Measurements from ENCODE around the gene CACNB1.
"Not testable (repeated sequence)": the region's sequence is repeated elsewhere in the genome, so short reads cannot be mapped to it uniquely, and the experiment has no call there.

CACNB1 gene

GRCh38 chr17:39139161-39139511, 58.3 kb downstream of the CACNB1 start:
- Histone ChIP-seq H3K9me3 (ENCODE audit: control insufficient read depth in 2 of 2, low read length in 2 of 2) (no peaks in the 10 kb centered on the region), H3K9ac (ENCODE audit: low read length in 2 of 2) (no peak overlapping the region), H3K36me3 (ENCODE audit: control insufficient read depth in 2 of 2, insufficient read depth in 2 of 2, low read length in 2 of 2) (no peaks in the 10 kb centered on the region), H3K27me3 (ENCODE audit: control insufficient read depth in 1 of 2, insufficient read depth in 2 of 2, low read length in 2 of 2) (no peaks in the 10 kb centered on the region), H3K4me1 (ENCODE audit: control insufficient read depth, insufficient read depth, low read length) (peaks cover 9% of the 10 kb centered on the region), H3K27ac (ENCODE audit: low read length) (no peak overlapping the region), H3K4me3 (ENCODE audit: low read length in 2 of 2) (no peak overlapping the region)

DNA sequence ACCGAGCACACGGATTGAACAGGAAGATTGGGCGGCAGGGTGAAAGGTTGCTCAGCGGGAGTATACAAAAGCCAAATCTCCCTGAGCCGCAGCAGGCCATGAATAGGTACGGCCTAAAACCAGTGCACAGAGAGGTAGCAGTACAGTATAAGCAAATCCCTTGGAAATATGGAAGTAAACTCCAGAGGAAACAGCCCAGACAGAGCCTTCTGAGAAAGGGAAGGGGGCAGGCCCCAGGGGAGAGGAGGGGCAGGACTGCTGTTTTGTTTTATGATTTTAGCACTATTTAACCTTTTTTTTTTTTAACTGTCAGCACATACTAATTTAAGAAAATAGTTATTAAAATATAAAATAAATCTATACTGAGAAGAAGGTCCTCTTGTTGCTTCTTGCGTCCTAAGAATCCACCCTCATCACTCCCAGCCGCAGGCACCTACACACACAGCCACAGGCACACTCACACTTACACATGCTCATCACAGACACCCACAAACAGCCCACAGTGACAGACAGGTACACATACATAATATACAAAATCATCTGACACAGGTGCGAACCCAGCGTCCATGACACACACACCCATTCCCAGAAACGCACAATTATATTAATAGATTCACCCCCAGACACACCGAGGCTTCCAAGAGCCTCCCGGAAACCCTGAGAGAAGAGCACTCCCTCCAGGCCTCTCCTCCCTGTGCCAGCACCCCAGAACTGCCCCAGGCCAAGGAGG, 58.9 kb downstream of the CACNB1 start:
- Histone ChIP-seq H3K27ac (ENCODE audit: low read length) (no peak overlapping the region), H3K27me3 (ENCODE audit: control insufficient read depth in 1 of 2, insufficient read depth in 2 of 2, low read length in 2 of 2) (no peaks in the 10 kb centered on the region), H3K9ac (ENCODE audit: low read length in 2 of 2) (no peak overlapping the region), H3K4me3 (ENCODE audit: low read length in 2 of 2) (no peak overlapping the region), H3K4me1 (ENCODE audit: control insufficient read depth, insufficient read depth, low read length) (peaks cover 4% of the 10 kb centered on the region), H3K36me3 (ENCODE audit: control insufficient read depth in 2 of 2, insufficient read depth in 2 of 2, low read length in 2 of 2) (no peaks in the 10 kb centered on the region), H3K9me3 (ENCODE audit: control insufficient read depth in 2 of 2, low read length in 2 of 2) (no peaks in the 10 kb centered on the region)

DNA sequence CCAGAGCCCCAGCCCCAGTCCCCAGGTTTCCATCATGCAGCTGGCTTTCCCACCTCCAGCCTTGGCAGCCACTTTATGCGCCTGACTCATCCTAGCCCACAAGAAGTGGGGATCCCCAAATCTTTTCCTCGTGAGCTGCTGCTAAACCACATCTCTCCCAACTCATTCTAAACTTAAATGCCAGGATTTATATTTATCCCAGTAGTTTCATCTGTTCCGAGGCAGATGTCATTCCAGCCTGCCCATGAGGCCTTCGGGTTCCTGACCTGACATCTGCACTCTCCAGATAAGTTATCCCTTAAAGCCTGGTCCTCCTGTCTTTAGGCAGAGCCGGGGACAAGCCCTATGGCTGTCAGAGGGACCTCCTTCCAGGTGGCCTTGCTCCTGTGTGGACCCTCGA, 62.6 kb downstream of the CACNB1 start:
- H3K36me3 ChIP-seq (ENCODE audit: control insufficient read depth in 2 of 2, insufficient read depth in 2 of 2, low read length in 2 of 2) = no peaks in the 10 kb centered on the region
- H3K9ac ChIP-seq (ENCODE audit: low read length in 2 of 2) = no peak overlapping the region
- H3K9me3 ChIP-seq (ENCODE audit: control insufficient read depth in 2 of 2, low read length in 2 of 2) = no peaks in the 10 kb centered on the region
- H3K27ac ChIP-seq (ENCODE audit: low read length) = no peak overlapping the region
- no peak overlapping the region for H3K4me3 ChIP-seq (ENCODE audit: low read length in 2 of 2)
- H3K4me1 ChIP-seq (ENCODE audit: control insufficient read depth, insufficient read depth, low read length) = peaks cover 4% of the 10 kb centered on the region
- H3K27me3 ChIP-seq (ENCODE audit: control insufficient read depth in 1 of 2, insufficient read depth in 2 of 2, low read length in 2 of 2) = no peaks in the 10 kb centered on the region

GRCh38 chr17:39132192-39132610, 65.3 kb downstream of the CACNB1 start:
- Histone ChIP-seq H3K27ac (ENCODE audit: low read length) (no peak overlapping the region), H3K9ac (ENCODE audit: low read length in 2 of 2) (no peak overlapping the region), H3K4me1 (ENCODE audit: control insufficient read depth, insufficient read depth, low read length) (peaks cover 4% of the 10 kb centered on the region), H3K4me3 (ENCODE audit: low read length in 2 of 2) (no peak overlapping the region), H3K27me3 (ENCODE audit: control insufficient read depth in 1 of 2, insufficient read depth in 2 of 2, low read length in 2 of 2) (no peaks in the 10 kb centered on the region), H3K9me3 (ENCODE audit: control insufficient read depth in 2 of 2, low read length in 2 of 2) (no peaks in the 10 kb centered on the region), H3K36me3 (ENCODE audit: control insufficient read depth in 2 of 2, insufficient read depth in 2 of 2, low read length in 2 of 2) (no peaks in the 10 kb centered on the region)

DNA sequence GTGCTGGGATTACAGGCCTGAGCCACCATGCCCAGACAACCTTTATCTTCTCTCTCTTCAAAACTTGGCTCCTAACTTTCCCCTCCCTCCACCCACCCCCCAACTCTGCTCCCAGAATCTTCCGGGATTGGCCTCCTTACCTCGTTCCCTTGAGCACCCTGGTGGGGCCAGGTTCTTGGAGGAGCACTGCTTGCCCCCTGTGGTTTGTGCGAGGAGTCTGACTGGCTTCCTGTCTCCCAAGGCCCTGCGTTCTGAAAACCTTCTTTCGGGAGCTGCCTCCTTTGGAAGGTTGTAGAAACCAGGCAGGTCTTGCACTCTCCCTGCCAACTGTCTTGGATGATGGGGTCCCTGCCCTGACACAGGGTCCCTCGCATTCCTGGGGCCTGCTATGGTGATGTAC, 65.9 kb downstream of the CACNB1 start:
- Histone ChIP-seq H3K9ac (ENCODE audit: low read length in 2 of 2) (no peak overlapping the region), H3K36me3 (ENCODE audit: control insufficient read depth in 2 of 2, insufficient read depth in 2 of 2, low read length in 2 of 2) (no peaks in the 10 kb centered on the region), H3K27ac (ENCODE audit: low read length) (no peak overlapping the region), H3K4me1 (ENCODE audit: control insufficient read depth, insufficient read depth, low read length) (peaks cover 4% of the 10 kb centered on the region), H3K27me3 (ENCODE audit: control insufficient read depth in 1 of 2, insufficient read depth in 2 of 2, low read length in 2 of 2) (no peaks in the 10 kb centered on the region), H3K9me3 (ENCODE audit: control insufficient read depth in 2 of 2, low read length in 2 of 2) (no peaks in the 10 kb centered on the region), H3K4me3 (ENCODE audit: low read length in 2 of 2) (no peak overlapping the region)

GRCh38 chr17:39130205-39130604, 67.3 kb downstream of the CACNB1 start:
- H3K4me3 ChIP-seq (ENCODE audit: low read length in 2 of 2) = no peak overlapping the region
- H3K27ac ChIP-seq (ENCODE audit: low read length) = no peak overlapping the region
- no peaks in the 10 kb centered on the region for H3K9me3 ChIP-seq (ENCODE audit: control insufficient read depth in 2 of 2, low read length in 2 of 2)
- H3K36me3 ChIP-seq (ENCODE audit: control insufficient read depth in 2 of 2, insufficient read depth in 2 of 2, low read length in 2 of 2) = no peaks in the 10 kb centered on the region
- peaks cover 4% of the 10 kb centered on the region for H3K4me1 ChIP-seq (ENCODE audit: control insufficient read depth, insufficient read depth, low read length)
- H3K27me3 ChIP-seq (ENCODE audit: control insufficient read depth in 1 of 2, insufficient read depth in 2 of 2, low read length in 2 of 2) = no peaks in the 10 kb centered on the region
- no peak overlapping the region for H3K9ac ChIP-seq (ENCODE audit: low read length in 2 of 2)

DNA sequence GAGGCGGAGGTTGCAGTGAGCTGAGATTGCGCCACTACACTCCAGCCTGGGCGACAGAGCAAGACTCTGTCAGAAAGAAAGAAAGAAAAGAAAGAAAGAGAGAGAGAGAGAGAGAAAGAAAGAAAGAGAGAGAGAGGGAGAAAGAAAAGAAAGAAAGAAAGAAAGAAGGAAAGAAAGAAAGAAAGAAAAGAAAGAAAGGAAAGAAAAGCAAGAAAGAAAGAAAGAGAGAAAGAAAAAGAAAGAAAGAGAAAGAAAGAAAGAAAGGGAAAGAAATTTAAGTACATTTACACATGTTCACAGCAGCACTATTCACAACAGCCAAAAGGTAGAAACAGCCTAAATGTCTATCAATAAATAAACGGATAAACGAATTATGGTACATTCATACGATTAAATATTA, 67.9 kb downstream of the CACNB1 start:
- H3K9ac ChIP-seq (ENCODE audit: low read length in 2 of 2); H3K36me3 ChIP-seq (ENCODE audit: control insufficient read depth in 2 of 2, insufficient read depth in 2 of 2, low read length in 2 of 2); H3K27me3 ChIP-seq (ENCODE audit: control insufficient read depth in 1 of 2, insufficient read depth in 2 of 2, low read length in 2 of 2); H3K4me3 ChIP-seq (ENCODE audit: low read length in 2 of 2); H3K9me3 ChIP-seq (ENCODE audit: control insufficient read depth in 2 of 2, low read length in 2 of 2); H3K4me1 ChIP-seq (ENCODE audit: control insufficient read depth, insufficient read depth, low read length); H3K27ac ChIP-seq (ENCODE audit: low read length): not testable (repeated sequence)

DNA sequence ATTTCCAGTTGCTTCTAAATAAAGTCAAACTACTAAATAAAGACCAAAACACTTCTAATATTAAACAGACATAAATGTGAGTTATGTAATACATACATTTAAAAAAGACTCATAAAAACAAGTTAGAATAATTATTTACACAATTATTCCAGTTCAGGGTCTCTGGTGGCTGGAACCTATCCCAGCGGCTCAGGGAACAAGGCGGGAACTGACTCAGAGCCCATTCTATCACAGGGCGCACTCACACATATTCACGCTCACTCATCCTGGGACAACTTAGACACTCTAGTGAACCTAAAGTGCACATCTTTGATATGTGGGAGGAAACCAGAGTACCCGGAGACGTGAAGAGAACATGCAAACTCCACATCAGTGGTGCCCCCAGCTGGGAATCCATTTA, 71.0 kb downstream of the CACNB1 start:
- Histone ChIP-seq H3K9ac (ENCODE audit: low read length in 2 of 2) (no peak overlapping the region), H3K27ac (ENCODE audit: low read length) (no peak overlapping the region), H3K4me1 (ENCODE audit: control insufficient read depth, insufficient read depth, low read length) (no peaks in the 10 kb centered on the region), H3K9me3 (ENCODE audit: control insufficient read depth in 2 of 2, low read length in 2 of 2) (no peaks in the 10 kb centered on the region), H3K27me3 (ENCODE audit: control insufficient read depth in 1 of 2, insufficient read depth in 2 of 2, low read length in 2 of 2) (no peaks in the 10 kb centered on the region), H3K36me3 (ENCODE audit: control insufficient read depth in 2 of 2, insufficient read depth in 2 of 2, low read length in 2 of 2) (no peaks in the 10 kb centered on the region), H3K4me3 (ENCODE audit: low read length in 2 of 2) (no peak overlapping the region)

- no peaks in the 10 kb centered on the region for H3K27me3 ChIP-seq (ENCODE audit: control insufficient read depth in 1 of 2, insufficient read depth in 2 of 2, low read length in 2 of 2)
- H3K9ac ChIP-seq (ENCODE audit: low read length in 2 of 2) = no peak overlapping the region
- no peak overlapping the region for H3K27ac ChIP-seq (ENCODE audit: low read length)
- no peak overlapping the region for H3K4me3 ChIP-seq (ENCODE audit: low read length in 2 of 2)
- no peaks in the 10 kb centered on the region for H3K9me3 ChIP-seq (ENCODE audit: control insufficient read depth in 2 of 2, low read length in 2 of 2)
- H3K36me3 ChIP-seq (ENCODE audit: control insufficient read depth in 2 of 2, insufficient read depth in 2 of 2, low read length in 2 of 2) = no peaks in the 10 kb centered on the region
- H3K4me1 ChIP-seq (ENCODE audit: control insufficient read depth, insufficient read depth, low read length) = no peaks in the 10 kb centered on the region
These were observed 72.2 kb downstream of the CACNB1 start for GRCh38 chr17:39125143-39125875.

DNA sequence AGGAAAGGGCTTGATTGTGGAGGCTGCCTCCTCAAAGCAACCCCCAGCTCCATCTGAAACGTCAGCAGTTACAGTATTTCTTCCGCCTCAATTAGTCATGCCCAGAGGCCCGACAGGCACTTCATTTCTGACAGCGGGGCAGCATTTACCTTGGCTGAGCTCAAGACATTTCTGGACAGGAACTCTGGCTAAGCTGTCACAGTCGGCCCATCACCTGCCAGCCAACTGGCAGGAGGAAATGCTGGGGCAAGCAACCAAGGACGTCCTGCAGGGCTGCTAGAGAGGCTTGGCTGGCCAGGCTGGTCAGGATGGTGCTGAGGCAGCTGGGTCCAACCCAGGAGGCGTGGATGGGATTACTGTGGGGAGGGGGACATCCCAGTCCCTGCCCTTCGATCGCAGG, 73.8 kb downstream of the CACNB1 start:
- H3K9me3 ChIP-seq (ENCODE audit: control insufficient read depth in 2 of 2, low read length in 2 of 2) = no peaks in the 10 kb centered on the region
- H3K4me3 ChIP-seq (ENCODE audit: low read length in 2 of 2) = no peak overlapping the region
- no peaks in the 10 kb centered on the region for H3K36me3 ChIP-seq (ENCODE audit: control insufficient read depth in 2 of 2, insufficient read depth in 2 of 2, low read length in 2 of 2)
- H3K4me1 ChIP-seq (ENCODE audit: control insufficient read depth, insufficient read depth, low read length) = no peaks in the 10 kb centered on the region
- no peak overlapping the region for H3K27ac ChIP-seq (ENCODE audit: low read length)
- no peaks in the 10 kb centered on the region for H3K27me3 ChIP-seq (ENCODE audit: control insufficient read depth in 1 of 2, insufficient read depth in 2 of 2, low read length in 2 of 2)
- H3K9ac ChIP-seq (ENCODE audit: low read length in 2 of 2) = no peak overlapping the region

All from stomach smooth muscle (tissue), 2 donors.